Heart right ventricle (tissue), 16 donors: ENCODE data around the gene DHX36. TPM values are rescaled to one million over a fixed set of nuclear protein-coding genes. Genes with fewer than 3 reads are reported as not detected.

ENCODE experiments used
- ATAC-seq, 8 donors: fragments of 200-7000 bp; cut with Tn5 transposase; one replicate each; pipeline ENCODE4 v1.9.1; 2020; ENCODE audit warnings: mild to moderate bottlenecking in 8 of 8, moderate library complexity in 8 of 8, moderate number of reproducible peaks in 1 of 8
- DNase-seq, 2 donors: peaks; one replicate each; pipeline ENCODE4 v3.0.0-alpha.2; 2020
- H3K27ac ChIP-seq, 10 donors: fragments of 200-600 bp; sonication (generic) in 2 of 10; one replicate each; pipeline versions ENCODE4 v1.5.0 to v1.8.0; 2020 to 2022; ENCODE audit warnings: mild to moderate bottlenecking in 3 of 10
- H3K27me3 ChIP-seq, 7 donors: fragments of 200-600 bp; one replicate each; pipeline ENCODE4 v1.8.0; 2021 to 2022; ENCODE audit warnings: mild to moderate bottlenecking in 2 of 7
- H3K36me3 ChIP-seq, 9 donors: fragments of 200-600 bp; sonication (generic) in 1 of 9; one replicate each; pipeline versions ENCODE4 v1.5.0 to v1.8.0; 2020 to 2022; ENCODE audit warnings: mild to moderate bottlenecking in 2 of 9
- H3K4me1 ChIP-seq, 9 donors: fragments of 200-600 bp; sonication (generic) in 1 of 9; one replicate each; pipeline versions ENCODE4 v1.5.0 to v1.8.0; 2020 to 2022; ENCODE audit warnings: mild to moderate bottlenecking in 4 of 9
- H3K4me3 ChIP-seq, 10 donors: fragments of 200-600 bp; sonication (generic) in 2 of 10; one replicate each; pipeline versions ENCODE4 v1.5.0 to v1.8.0; 2020 to 2022; ENCODE audit warnings: mild to moderate bottlenecking in 7 of 10, moderate library complexity in 2 of 10
- H3K9me3 ChIP-seq, 11 donors: fragments of 200-600 bp in 10 of 11; sonication (generic) in 2 of 11; one replicate each; pipeline versions ENCODE4 v1.5.0 to v1.8.0; 2013 to 2022; ENCODE audit warnings: mild to moderate bottlenecking in 2 of 11, control low read depth in 1 of 11, moderate library complexity in 1 of 11
- CTCF ChIP-seq, 9 donors: fragments of 200-600 bp; sonication (generic) in 2 of 9; IDR thresholded peaks; one replicate each; pipeline versions ENCODE4 v1.5.0 to v1.8.0; 2021 to 2022; ENCODE audit warnings: antibody characterized with exemption in 9 of 9, mild to moderate bottlenecking in 5 of 9, moderate library complexity in 1 of 9
- WGBS, 2 donors: extraction: QIAGEN DNeasy Blood & Tissue Kit; methylation state at CpG; one replicate each; pipeline ENCODE4 v1.1.7; 2013; ENCODE audit warnings: inconsistent platforms in 1 of 2; 5-methylcytosine and 5-hydroxymethylcytosine counted together
- intact Hi-C, 10 donors: fragments of 100-400 bp; cut with DNase I; formaldehyde crosslinking; loops; one replicate each; pipeline versions ENCODE4 v1.11.1 to v1.14.2; 2022
- polyA plus RNA-seq, 2 donors: library from polyadenylated mRNA; stranded (reverse); fragments of 200-250 nt; gene quantifications; one replicate each; pipeline ENCODE4 v1.2.3, GENCODE V29; 2013
- total RNA-seq, 10 donors: library from RNA; stranded (reverse); fragmentation: NEBNext Ultra II Directional in 3 of 10; extraction: Animal tissue kit (Norgen Biotek cat#: 25700) in 3 of 10; gene quantifications; one replicate each; pipeline versions ENCODE4 v1.2.1 to v1.2.4, GENCODE V29; 2021 to 2023
- donor health status: Arrhythmogenic right ventricular cardiomyopathy.
- donor health status: ischemic (EF 13 %, LVEDD 7.1; RV severe dilation, severe dysfunction).
- donor health status: healthy with polysubstance abuse.
- donor health status: DM: no; HTN: yes; CAD: no.
- donor health status: DM: no; HTN: no; CAD: no.
- donor health status: ischemic (EF 25% LVEDD 6.9; RV normal size, moderate dysfunction).
- donor health status: ischemic (EF 25% LVEDD 5.7; RV mildly dilated, moderate dysfunction).
- donor health status: healthy.
- donor health status: DM: yes; HTN: yes; CAD: no.
- donor health status: Ischemic cardiomyopathy.
- donor health status: ischemic (EF 35%, LVEDD 5.7; RV mildly dilated, moderate dysfunction).
- donor health status: nonischemic (EF 11% LVEDD 7.7; RV severe dilation, severe dysfunction).
- donor health status: DM: yes; HTN: yes; CAD: no.
- donor health status: PGD.
- donor health status: ischemic (EF 29% LVEDD 5.4; RV normal size, mild dysfunction).
- donor health status: nonischemic (EF 23%, LVEDD 6.1; RV moderate dilation, normal function).

The DHX36 gene
- total and polyA plus RNA-seq, 12 donors: 22.3 to 51.2 (median 39.4) TPM

- no peak for TF ChIP-seq CTCF (IDR thresholded peaks at IDR 0.05)
- Histone ChIP-seq H3K4me1 (no peaks in the 10 kb centered on the region), H3K27me3 (no peaks in the 10 kb centered on the region), H3K9me3 (no peaks in the 10 kb centered on the region), H3K36me3 (peaks cover 0 to 97% (median 46%) of the 10 kb centered on the region in 9 donors), H3K27ac (no peak overlapping the region), H3K4me3 (no peak overlapping the region)
- ATAC-seq (no peak), DNase-seq (no peak)
- intact Hi-C loops: no loop called here
Measured at GRCh38 chr3:154307363-154307762, 16.9 kb downstream of the DHX36 start.

- Histone ChIP-seq H3K4me3 (no peak overlapping the region), H3K4me1 (no peaks in the 10 kb centered on the region), H3K36me3 (peaks cover 0 to 99% (median 56%) of the 10 kb centered on the region in 9 donors), H3K9me3 (no peaks in the 10 kb centered on the region), H3K27me3 (no peaks in the 10 kb centered on the region), H3K27ac (no peak overlapping the region)
- no peak for TF ChIP-seq CTCF (IDR thresholded peaks at IDR 0.05)
- intact Hi-C loops: no loop called here
- 93 to 94% methylated on average over 3 of the region's 3 CpGs for WGBS, 2 donors
- DNase-seq (no peak), ATAC-seq (no peak)
Measured at GRCh38 chr3:154304936-154305335, 19.4 kb downstream of the DHX36 start.

GRCh38 chr3:154304116-154304786 is 20.0 kb downstream of the DHX36 start:
- Histone ChIP-seq H3K4me3 (no peak overlapping the region), H3K36me3 (peaks cover 0 to 99% (median 56%) of the 10 kb centered on the region in 9 donors), H3K4me1 (no peaks in the 10 kb centered on the region), H3K9me3 (no peaks in the 10 kb centered on the region), H3K27ac (no peak overlapping the region), H3K27me3 (no peaks in the 10 kb centered on the region)
- intact Hi-C loops: no loop called here
- ATAC-seq (no peak), DNase-seq (no peak)
- TF ChIP-seq CTCF (IDR thresholded peaks at IDR 0.05): no peak

- DNase-seq (no peak), ATAC-seq (no peak)
- no peak for TF ChIP-seq CTCF (IDR thresholded peaks at IDR 0.05)
- peaks cover 0 to 7% (median 0%) of the 10 kb centered on the region in 9 donors for H3K4me1 ChIP-seq
- H3K4me3 ChIP-seq: no peak overlapping the region
- no peaks in the 10 kb centered on the region for H3K9me3 ChIP-seq
- WGBS, 2 donors: 78 to 83% methylated on average over 3 of the region's 3 CpGs
- H3K36me3 ChIP-seq: peaks cover 0 to 100% (median 56%) of the 10 kb centered on the region in 9 donors
- no peaks in the 10 kb centered on the region for H3K27me3 ChIP-seq
- intact Hi-C loops: no loop called here
- H3K27ac ChIP-seq: no peak overlapping the region
Measured at GRCh38 chr3:154301561-154301960, 22.7 kb downstream of the DHX36 start.
